Nucleus accumbens (tissue), 56 donors: Measurements from ENCODE around the gene TIGD2.

Experiments used
- DNase-seq, 56 donors: peaks; one replicate each; lab custom pipeline; 2025; lab: John Stamatoyannopoulos, UW

Gene TIGD2

DNA sequence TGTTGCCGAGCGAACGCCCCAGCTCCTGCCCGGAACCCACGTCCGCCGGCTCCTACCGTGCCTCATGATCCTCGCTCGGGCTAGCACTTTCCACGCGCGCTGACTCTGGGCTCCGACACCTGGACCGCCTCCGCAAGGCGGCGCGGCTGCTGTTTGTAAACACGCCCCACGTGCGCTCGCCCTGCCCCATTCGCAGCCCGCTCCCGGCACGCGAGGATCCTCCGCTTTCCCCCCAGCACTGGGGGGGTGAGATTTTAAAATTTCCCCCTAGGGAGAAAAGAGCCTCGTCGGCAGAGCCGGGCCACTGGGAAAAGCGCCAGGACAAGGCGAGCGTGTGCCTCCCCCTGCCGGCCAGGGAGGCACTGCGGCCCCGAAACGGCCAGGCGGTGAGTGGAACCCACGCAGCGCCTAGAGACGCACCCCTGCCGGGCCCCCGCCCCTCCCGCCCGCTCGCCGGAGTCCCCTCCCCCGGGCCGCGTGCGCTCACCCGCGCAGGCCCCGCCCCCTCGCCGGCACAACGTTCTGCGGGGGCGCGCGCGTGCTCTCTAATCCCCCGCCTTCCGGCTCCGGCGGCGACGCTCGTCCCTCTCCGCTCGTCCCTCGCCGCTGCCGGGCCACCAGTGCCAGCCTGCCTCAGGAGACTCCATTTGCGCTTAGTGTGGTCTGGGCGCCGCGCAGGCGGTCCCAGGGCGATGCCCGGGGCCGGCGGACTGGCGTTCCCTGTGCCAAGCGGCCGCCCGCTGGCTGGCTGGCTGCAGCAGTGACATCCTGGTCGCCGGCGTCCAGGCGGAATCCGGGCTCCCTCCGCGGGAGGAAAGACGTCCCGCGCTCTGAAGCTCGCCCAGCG, at the start of gene TIGD2:
TIGD2 (plus strand) TSS at position 548 of the 847 bp plus-strand sequence. CDS start 1,442 bp downstream, outside the sequence.
- peak in 55 of 56 donors; percentile 20 to 93 (median 82) for DNase-seq

DNA sequence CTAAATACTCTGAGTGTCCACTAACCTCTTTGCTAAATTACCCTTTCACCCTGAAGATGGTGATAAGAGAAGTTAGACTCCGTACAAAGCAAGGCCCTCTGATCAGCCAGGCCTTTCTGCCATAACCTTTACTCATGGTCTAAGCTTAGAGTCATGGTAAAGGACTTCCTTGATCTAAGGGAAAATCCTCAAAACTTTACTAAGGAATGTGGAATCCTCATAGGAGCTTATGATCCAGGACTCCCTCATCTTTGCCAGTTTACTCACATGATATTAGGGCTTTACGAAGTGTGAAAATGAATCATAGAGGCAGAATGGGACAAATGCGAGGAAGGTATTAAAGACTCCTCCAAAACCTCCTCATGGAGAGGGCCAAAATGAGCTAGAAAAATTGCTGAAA, 46.5 kb upstream of the TIGD2 start:
- no peak for DNase-seq

- DNase-seq, result no peak
Observed at GRCh38 chr4:89067417-89067816, 43.9 kb upstream of the TIGD2 start.

- no peak for DNase-seq
Observed at GRCh38 chr4:89069481-89069880, 41.9 kb upstream of the TIGD2 start.

GRCh38 chr4:89070041-89070440, 41.3 kb upstream of the TIGD2 start:
- no peak for DNase-seq

DNA sequence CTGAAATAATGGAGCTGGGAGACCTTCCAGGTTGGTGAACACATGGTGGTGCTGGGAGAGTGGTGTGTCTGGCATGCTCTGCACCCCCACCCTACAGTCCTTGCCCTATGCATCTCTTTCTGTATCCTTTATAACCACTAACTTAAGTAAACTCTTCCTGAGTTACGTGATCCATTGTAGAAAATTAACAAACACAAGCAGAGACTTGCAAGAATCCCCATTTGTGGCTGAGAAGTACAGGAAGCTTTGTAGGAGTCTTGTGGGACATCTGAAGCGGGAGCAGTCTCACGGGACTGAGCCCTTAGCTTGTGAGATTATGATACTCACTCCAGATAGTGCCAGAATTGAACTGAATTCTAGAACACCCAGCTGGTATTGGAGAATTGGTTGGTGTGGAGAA, 40.0 kb upstream of the TIGD2 start:
- DNase-seq, result no peak

DNA sequence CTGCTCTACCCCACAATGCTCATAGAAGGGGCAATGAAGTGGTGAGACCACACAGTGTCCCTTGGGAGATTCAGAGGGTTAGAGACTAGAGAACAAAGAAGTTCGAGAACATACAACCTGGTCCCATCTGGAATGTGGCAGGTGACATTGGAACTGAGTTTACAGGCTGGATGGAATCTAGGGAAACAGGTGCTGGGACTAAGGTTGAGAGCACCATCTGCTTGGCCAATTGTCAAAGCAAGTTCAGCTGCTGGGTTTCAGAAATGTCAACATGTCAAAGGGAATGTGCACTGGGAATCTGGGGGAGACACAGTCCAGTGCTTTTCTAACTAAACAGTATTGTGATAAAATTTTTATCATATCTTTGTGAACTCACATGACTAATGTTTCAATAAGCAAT, 38.4 kb upstream of the TIGD2 start:
- no peak for DNase-seq

- no peak for DNase-seq
Observed at GRCh38 chr4:89077761-89078160, 33.6 kb upstream of the TIGD2 start.

DNA sequence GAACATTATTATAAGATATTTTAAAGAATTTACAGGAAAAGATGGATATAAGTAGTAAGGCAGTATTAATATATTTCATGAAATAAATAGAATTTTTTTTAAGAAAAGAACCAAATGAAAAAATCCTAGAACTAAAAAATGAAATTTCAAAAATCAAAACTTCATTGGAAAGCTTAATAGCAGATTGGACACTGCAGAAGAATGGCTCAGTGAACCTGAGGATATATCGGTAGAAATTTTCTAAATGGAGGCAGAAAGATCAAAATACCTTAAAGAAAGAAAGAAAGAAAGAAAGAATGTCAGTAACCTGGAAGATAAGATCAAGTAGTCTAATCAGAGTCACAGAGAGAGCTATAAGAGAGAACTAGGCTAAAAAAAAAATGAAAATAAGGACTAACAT, 33.0 kb upstream of the TIGD2 start:
- no peak for DNase-seq

GRCh38 chr4:89099034-89099433, 12.3 kb upstream of the TIGD2 start:
- no peak for DNase-seq

GRCh38 chr4:89099471-89099870, 11.9 kb upstream of the TIGD2 start:
- no peak for DNase-seq

DNA sequence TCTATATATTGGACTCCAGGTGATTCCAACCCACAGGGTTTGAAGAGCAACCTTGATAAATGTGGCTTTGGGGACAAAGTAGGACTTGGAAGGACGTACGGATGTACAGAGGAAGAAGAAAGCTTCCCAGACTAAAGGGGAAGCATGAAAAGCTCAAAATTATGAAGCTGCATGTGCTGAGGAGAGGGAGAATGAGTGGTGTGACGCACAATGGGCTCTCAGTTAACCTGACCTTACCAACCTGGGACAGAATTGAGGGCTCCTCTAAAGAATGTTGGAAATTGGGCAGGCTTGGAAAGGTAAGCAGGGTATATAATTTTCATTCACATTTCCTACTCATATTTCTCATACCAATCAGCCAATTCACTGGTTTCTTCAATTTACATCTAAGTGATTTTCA, 10.5 kb upstream of the TIGD2 start:
- no peak for DNase-seq

DNA sequence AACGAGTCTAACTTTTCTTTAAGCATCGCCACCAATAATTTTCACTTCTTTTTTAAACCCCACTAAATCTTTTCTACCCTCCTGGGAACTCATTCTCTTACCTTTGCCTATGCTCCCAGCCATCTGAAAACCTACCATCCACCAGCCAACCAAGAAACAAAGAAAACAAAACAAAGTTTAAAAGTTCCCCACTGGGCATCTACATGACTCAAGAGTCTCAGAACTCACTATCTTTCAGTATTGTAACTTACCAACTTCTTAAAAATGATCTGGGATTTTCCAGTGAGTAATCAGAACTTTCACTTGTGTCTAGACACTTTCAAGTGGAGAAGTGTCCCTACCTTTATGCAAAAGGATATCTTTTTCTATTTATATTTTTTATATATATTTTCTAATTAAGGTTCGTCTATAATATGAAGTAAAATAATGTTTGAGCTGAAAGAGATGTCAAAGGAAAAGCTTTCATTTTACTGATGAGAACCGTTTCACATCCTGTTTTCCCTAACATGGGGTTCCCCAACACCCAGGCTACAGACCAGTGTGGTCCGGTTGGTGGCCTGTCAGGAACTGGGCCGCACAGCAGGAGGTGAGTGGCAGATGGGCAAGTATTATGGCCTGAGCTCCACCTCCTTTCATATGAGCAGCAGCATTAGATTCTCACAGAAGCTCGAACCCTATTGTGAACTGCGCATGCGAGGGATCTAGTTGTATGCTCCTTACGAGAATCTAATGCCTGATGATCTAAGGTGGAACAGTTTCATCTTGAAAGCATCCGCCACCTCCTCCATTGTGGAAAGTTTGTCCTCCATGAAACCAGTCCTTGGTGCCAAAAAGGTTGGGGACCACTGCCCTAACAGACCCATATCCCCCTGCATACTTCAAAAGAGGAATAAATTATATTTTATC, 9.8 kb upstream of the TIGD2 start:
- no peak for DNase-seq

DNA sequence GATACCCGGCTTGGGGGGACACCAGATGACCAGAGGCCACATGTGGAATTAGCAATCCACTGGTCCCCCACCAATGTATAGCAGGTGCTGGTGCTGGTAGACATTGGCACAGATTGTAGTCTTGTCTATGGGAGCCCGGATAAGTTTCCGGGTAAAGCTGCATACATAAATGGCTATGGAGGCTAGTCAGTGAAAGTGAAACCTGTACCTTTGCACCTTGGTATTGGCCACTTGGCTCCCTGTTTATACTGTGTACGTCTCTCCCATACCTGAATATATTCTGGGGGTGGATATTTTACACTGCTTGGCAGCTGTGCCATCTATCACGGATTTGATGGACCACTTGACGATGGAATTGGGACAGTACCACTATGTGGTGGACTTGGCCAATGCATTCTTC, 5.6 kb upstream of the TIGD2 start:
- no peak for DNase-seq

DNA sequence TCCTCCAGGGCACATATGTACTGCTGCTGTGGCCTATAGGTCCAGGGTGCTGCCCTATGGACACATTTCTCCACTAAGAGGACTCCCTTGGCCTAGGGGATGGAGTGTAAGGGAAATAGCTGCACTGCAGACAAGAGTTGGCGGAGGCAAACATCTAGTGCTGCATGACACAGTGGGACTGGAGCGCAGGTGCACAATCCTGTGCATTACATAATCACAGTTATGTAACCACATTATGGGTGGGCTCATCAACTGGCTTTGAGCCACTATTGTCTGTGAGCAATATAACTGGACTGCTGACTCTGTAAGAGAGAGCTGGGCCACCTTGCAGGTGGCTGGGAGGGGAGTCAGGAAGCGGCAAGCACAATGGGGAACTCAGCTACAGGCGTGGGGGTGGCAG, 3.2 kb upstream of the TIGD2 start:
- DNase-seq, result no peak

DNA sequence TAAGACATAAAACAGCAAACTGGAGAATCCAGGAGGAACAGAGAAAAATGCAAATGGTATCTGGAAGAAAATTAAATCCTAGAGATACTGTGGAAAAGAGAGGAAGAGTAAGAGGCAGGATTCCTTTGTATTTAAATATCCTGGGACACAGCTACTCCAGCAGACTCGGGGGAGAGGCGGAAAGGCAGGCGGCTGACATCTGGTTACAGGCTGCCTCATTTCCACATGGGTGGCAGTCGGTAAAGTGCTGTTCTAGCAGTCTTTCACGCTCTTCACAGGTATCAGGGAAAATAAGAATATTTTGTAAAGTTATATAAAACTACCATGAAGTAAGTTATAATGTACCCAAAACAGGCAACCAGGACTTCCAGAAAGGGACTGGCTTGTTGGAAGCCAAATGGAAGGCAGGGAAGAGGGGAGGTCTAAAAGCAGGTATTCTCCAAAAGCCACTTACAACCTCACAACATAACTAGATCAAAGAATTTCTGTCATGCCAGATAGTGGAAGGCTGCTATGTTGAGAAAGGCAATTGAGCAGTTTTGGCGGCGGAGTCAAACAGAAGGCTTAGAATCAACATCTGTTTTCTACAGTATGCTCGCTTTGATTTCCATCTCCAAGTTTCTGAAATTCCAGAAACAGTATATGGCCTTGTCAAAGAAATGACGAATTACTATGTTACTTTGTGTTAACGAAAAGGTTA, 1.3 kb upstream of the TIGD2 start:
- DNase-seq, result peak in 3 of 56 donors; percentile 5 to 19 (median 10)

DNA sequence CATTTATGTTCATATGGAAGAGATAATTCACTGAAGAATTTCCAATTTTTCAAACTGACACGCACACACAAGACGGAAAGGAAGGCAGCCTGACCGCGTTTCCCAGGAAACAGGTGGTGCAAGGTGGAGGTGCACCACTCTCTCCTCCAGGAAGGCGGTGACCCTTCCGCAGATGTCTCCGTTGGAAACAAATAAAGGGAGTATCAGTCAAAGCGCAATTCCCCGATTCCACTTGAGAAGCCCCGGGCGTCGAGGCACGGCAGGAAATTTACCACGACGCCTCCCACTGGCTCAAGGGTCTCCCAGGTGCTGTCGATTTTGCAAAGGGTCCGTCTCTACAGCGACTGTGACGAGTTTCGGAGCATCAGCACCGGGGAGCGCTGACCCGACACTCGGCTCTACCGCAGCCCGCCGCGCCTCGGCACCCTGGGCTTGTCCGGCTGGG, 770 bp upstream of the TIGD2 start:
- DNase-seq, result peak in 9 of 56 donors; percentile 33 to 60 (median 49)

GRCh38 chr4:89111833-89112563, 665 bp downstream of the TIGD2 start:
- peak in 1 of 56 donors; percentile 23 for DNase-seq

GRCh38 chr4:89113415-89113814, 2.1 kb downstream of the TIGD2 start:
- DNase-seq, result no peak

- DNase-seq, result no peak
Observed at GRCh38 chr4:89114100-89114499, 2.8 kb downstream of the TIGD2 start.
